HG02610 (cell line): Measurements from ENCODE around the gene KCNJ15.

ENCODE experiments used
- ATAC-seq: cut with Tn5 transposase; IDR thresholded peaks from one replicate; pipeline ENCODE4 v1.9.1; 2021; ENCODE audit warnings: mild to moderate bottlenecking, moderate library complexity; ENCODE audit not compliant: unreplicated experiment

KCNJ15 gene

DNA sequence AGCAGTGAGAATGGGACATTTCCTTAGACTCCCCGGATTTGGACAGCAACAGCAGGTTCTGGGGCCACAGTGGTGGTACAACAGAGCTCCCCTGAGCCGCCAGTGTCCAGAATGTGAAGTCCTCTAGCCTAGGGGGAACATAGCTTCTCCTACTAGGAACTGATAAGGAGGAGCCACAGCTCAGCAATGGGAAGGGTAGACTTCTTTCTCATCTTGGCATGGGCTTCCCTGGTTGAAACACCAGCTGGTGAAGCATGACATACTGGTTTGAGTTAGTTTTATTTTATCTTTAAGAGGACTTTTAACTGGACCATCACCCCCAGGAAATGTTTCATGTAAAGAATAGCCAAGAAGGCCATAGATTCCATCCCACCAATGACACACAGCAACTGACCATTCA lies 68.4 kb downstream of the KCNJ15 start:
- no peak for ATAC-seq

DNA sequence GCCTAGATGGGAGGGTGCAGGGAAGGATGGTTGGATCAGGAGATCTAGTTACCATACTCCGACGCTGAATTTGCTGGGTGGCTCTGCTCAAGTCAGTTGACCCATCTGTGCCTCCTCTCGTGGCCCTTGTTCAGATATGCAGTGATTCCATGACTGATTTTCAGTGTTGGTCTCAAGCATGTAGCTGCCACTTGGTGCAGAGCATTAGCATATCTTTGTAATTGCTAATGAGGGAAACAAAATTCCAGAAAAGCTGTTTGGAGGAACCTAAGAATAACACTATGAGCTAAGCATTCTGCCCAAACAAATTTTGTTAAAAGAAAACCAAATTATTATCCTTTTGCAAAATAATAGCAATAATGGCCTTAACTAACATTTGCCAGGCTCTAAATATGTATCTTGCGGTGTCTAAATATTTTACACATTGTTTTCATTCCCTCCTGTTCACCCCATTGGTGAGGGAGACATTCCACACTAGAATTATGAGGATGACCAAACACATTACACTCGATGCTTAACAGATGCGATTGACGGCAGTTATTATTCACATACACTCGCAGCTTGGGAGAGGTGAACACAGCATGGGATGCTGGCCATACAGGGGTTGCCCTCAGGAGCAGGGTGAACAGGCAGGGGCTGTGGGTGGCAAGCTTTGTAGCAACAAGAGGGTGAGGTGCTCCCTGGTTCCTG lies 69.1 kb downstream of the KCNJ15 start:
- no peak for ATAC-seq

- no peak for ATAC-seq
Measured at GRCh38 chr21:38326429-38326828, 69.6 kb downstream of the KCNJ15 start.

DNA sequence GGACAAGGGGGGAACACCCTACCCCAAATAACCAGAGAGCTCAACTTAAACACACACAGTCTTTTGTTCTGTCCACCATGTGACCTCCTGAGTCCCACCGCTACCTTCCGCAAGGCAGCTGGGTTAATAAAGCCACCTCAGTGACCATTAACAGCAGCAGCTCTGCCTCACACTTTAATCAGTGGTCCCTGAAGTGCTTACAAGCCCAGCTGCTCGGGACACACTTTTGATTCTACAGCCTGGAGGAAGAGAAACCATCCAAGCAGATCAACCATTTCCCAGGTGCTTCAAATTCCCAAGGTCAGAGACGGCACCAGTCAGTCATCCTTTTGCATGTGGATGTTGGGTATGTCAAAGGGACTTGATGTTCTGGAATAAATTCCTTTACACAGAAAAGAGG lies 70.1 kb downstream of the KCNJ15 start:
- ATAC-seq = no peak

- no peak for ATAC-seq
Measured at GRCh38 chr21:38327984-38328383, 71.2 kb downstream of the KCNJ15 start.

- ATAC-seq = no peak
Measured at GRCh38 chr21:38329162-38329561, 72.4 kb downstream of the KCNJ15 start.

DNA sequence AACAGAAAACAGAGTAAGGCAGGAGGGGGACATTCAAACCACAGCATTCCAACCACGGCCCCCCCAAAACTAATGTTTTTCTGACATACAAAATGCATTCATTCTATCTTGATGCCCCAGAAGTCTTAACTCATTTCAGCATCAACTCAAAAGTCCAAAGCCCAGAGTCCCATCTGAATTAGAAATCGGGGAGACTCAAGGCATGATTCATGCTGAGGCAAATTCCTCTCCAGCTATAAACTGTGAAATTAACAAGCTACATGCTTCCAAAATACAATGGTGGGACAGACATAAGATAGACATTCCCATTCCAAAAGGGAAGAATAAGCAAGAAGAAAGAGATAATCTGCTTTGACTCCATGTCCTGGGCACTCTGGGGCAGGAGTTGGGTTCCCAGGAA lies 73.9 kb downstream of the KCNJ15 start:
- ATAC-seq = no peak

DNA sequence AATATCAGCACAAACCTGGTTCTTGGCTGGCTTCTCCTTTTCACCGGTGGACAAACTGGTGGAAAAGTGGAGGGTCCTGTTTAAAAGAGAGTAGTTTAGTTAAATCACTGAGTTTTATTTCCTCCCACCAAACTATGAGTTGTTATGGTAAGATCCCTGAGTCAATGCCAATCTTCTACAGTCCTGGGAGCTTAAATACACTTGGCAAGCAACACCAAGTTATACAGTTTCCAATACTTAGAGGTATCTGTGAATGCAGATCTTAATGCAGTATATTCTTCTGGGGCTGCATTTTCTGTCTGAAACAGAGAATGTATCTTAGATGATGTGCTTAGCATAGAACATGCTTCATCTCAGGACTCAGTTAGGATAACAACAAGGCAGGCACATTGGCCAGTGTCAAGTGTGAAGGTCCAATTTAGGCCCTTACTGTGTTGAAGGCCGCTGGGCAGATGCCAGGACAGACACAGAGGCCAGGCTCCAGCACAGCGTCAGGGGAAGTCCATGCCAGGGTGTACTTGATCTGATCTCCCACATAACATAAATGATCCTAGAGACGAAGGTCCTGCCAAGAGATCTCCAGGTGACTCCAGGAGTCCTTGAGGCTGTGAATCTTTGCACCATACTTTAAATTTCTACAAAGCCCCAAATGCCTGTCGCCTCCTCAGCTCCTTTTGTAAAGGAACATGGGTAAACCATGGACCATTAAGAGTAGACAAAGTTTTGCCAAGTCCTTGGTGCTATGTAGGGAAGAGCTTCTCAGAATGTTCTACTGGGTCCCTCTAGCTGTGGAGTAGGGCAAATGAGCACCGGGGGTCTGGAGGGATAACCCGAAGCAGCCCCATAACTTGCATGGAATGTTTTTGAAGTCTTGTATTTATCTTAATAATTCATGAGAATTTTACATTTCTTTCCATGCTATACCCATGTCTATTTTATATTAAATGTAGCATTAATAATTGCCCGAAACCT lies 76.8 kb downstream of the KCNJ15 start:
- ATAC-seq = no peak

GRCh38 chr21:38334866-38335265 lies 78.1 kb downstream of the KCNJ15 start:
- no peak for ATAC-seq

- ATAC-seq = no peak
Measured at GRCh38 chr21:38337793-38338192, 81.0 kb downstream of the KCNJ15 start.

- no peak for ATAC-seq
Measured at GRCh38 chr21:38340131-38340530, 83.3 kb downstream of the KCNJ15 start.

DNA sequence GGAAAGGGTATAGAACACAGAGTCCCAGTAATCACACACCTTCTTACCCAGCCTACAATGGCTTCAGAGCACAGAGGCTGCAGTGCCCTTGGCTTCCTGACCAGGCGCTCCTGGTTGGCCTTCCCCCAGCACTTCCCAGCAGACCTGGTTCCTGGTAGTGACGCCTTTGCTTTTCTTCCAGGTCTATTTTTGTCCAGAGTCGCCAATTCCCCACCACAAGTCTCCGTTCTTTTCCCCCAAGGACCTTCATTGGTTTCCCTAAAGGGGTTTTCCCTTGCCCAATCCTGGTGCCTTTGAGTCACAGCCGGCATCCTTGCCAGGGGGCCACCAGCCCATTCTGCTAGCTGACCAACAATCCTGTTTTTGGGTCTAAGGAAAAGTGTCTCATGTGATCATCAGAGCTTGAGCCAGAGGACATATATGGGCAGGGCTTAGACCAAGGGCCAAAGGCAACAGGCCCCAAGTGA lies 84.8 kb downstream of the KCNJ15 start:
- ATAC-seq = no peak

DNA sequence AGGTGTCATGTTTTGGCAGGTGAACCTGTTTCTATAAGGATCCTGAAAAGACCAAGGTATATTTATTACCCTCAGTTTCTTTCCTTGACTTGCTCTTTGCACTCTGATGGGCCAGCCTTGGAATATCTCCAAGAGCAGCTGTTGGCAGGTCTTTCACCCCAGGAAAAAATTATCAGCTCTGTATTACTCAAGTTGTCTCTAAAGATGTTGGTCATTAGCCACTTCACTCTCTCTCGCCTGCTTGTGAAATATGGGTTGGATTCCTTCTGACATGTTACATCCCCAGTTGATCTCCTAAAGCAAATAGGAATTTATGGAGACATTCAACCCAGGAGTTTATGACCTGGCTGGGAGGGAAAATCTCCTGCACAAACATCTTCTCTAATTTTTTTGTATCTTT lies 85.9 kb downstream of the KCNJ15 start:
- no peak for ATAC-seq

GRCh38 chr21:38343691-38344090 lies 86.9 kb downstream of the KCNJ15 start:
- no peak for ATAC-seq

DNA sequence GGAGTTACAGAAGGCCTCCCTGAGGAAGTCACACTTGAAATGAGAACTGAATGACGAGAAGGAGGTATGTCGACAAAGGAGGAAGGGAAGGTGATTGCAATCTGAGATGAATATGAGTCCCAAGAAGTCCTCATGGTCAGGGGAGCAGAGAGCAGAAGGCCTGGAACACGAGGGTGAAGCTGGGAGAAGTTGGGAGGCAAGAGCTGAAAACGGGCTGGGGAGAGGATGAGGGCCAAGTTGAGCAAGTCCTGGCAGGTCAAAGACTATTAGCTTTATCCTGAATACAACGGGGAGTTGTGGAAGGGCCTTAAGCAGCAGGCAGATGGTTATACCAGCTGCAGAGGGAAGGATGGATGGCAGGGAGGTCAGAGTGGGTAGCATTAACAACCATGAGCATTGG lies 89.5 kb downstream of the KCNJ15 start:
- ATAC-seq = no peak

- no peak for ATAC-seq
Measured at GRCh38 chr21:38349111-38349746, 92.4 kb downstream of the KCNJ15 start.

DNA sequence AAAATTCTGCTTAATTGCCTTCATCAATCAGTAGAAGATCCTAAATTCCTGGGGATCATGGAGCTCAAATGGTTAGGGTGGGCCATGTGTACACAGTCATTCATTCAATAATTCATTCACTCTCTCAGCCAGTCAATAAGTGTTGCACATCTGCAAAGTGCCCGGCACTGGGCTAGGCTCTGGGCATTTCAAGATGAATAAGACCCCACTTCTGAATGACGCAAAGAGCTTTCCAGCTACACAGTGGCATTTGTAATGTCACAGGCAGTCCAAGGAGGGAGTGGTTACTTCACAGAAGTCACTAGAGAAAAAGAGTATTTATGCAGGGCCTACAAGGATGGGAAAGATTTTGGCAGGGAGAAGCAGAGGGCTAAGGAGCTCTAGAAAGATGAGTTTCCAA lies 93.2 kb downstream of the KCNJ15 start:
- no peak for ATAC-seq

DNA sequence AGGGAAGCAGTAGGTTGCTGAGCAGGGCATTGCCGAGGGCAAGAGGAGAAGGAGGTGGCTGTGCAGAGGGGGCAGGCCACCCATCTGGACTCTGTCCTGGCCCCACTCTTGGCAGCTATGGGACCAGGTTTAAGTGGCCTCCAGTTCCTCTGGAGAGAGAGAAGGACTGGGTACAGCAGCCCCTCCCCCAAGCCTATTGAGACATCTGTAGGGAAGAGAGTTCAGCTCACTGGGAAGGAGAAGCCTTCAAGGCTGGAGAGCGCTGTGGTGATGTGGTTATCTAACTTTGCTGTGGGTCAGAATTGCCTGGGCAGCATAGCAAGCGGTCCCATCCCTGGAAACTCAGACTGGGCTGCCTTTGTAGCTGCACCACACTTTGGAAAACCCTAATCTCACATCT lies 93.9 kb downstream of the KCNJ15 start:
- no peak for ATAC-seq

DNA sequence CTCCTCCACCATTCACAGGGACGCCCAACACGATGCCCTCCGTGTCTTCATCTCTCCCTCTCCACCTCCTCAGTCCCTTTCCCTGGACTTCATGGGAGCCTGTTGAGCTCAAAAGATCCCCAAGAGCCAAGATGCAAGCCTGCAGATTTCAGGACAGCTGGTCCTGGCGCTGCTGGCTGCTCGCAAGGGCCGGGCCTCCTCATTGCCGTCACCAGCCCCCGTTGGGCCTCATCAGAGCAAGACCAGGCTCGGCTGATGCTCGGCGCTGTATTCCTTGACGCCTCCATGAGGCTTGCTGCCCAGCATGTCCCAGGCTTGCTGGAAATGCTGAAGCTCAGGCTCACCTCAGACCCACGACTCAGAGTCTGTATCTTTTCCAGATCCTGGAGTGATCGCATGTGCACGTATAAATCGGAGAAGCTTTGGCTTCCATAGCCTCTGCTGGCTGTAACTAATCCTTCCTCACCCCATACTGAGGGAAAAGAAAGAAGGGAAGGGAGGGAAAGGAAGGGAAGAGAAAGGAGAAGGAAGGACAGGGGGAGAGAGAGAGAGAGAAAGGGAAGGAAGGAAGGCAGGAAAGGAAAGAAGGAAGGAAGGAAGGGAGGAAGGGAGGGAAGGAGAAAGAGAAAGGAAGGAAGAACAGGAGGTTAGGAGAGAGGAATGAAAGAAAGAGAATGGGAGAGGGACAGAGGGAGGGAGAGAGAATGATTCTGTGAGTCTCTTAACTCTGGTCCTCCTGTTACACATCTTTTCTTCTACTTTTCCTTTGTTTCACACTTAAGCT lies 94.6 kb downstream of the KCNJ15 start:
- ATAC-seq = no peak

DNA sequence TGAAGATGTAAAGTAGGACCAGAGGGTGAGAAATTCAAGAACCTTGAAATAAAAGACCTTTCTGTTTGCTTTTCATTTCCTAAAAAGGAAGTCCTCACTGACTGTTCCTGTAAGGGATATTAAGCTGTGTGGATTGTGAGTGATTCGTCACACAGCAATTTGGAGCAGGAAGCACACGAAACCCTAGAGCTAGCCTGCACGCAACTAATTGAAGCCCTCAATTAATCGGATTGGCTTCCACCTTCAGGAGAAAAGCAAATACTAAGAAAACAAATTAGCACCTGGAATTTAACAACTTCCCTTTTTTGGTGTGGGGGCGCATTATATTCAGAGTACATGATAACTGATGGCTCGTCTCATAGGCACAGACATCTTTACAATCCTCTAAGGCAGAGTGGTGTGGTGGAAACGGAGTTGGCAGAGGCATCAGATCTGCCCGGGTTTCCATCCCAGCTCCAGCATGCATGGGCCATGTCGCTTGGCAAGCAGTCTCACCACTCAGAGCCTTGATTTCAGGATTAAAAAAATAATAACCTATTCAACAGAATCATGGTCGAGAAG lies 95.2 kb downstream of the KCNJ15 start:
- no peak for ATAC-seq
